ENCODE results near the gene ECSCR.
A peak's percentile ranks its signal among the peaks of the same experiment; 100 is the strongest.

Gene ECSCR

DNA sequence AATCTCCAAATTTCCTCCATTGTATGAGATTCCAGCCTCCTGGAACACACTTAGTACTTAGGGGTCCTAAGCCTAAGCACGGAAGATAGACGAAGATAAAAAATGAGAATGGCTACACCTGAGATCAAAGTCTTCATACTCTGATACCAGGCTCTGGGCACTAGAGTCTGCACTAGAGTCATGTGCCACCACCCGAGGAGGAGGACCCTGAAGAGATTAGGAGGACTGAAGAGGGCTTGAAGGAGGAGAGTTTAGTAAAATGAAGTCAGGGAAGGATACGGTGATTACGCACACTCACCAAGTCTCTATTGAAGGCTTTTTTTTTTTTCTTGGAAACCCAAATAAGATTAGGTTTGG, 58.1 kb downstream of the ECSCR start:
- H3K4me3 ChIP-seq (ENCODE audit: low read depth in 1 of 2, low read length in 2 of 2): peak overlapping the region; percentile 66 to 77
- peaks cover 5 to 12% of the 10 kb centered on the region in 2 donors for H3K4me1 ChIP-seq (ENCODE audit: control insufficient read depth in 1 of 2, insufficient read depth in 2 of 2, low read length in 2 of 2)
- H3K9me3 ChIP-seq (ENCODE audit: control insufficient read depth in 1 of 2, low read length in 2 of 2): no peaks in the 10 kb centered on the region
- peaks cover 0 to 4% of the 10 kb centered on the region in 2 donors for H3K36me3 ChIP-seq (ENCODE audit: control insufficient read depth in 1 of 2, insufficient read depth in 2 of 2, low read length in 2 of 2)
- no peaks in the 10 kb centered on the region for H3K27me3 ChIP-seq (ENCODE audit: low read depth, low read length)
- H3K27ac ChIP-seq (ENCODE audit: low read length): peak overlapping the region; percentile 87

GRCh38 chr5:139403787-139404483, 58.6 kb downstream of the ECSCR start, which contains the start of gene SPATA24:
SPATA24 (minus strand) TSS chr5:139404089; CDS start chr5:139404060, 29 bp downstream.
- peaks cover 0 to 4% of the 10 kb centered on the region in 2 donors for H3K36me3 ChIP-seq (ENCODE audit: control insufficient read depth in 1 of 2, insufficient read depth in 2 of 2, low read length in 2 of 2)
- H3K27me3 ChIP-seq (ENCODE audit: low read depth, low read length): no peaks in the 10 kb centered on the region
- peak within 1 kb of the TSS; percentile 87 for H3K27ac ChIP-seq (ENCODE audit: low read length)
- H3K4me1 ChIP-seq (ENCODE audit: control insufficient read depth in 1 of 2, insufficient read depth in 2 of 2, low read length in 2 of 2): peaks cover 5 to 12% of the 10 kb centered on the region in 2 donors
- peak within 1 kb of the TSS; percentile 66 to 77 for H3K4me3 ChIP-seq (ENCODE audit: low read depth in 1 of 2, low read length in 2 of 2)
- H3K9me3 ChIP-seq (ENCODE audit: control insufficient read depth in 1 of 2, low read length in 2 of 2): no peaks in the 10 kb centered on the region

DNA sequence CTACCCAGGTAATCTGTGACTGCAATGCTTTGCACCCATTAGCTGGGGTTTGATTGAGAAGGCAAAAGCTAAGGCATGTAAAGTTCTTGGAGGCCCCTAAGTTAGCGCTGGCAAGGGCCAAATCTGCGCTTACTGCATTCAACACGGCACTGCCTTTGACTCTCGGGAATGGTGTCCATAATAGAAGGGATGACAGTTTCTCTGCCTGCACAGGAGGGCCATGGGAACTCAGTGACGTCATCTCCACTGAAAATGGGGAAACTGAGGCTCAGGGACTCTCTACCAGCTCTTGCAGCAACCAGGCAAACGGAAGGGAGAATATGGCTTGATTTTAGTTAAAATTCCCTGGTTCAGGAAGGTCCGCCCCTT, 59.1 kb downstream of the ECSCR start:
- H3K4me3 ChIP-seq (ENCODE audit: low read depth in 1 of 2, low read length in 2 of 2): peak overlapping the region; percentile 66 to 77
- peak overlapping the region; percentile 87 for H3K27ac ChIP-seq (ENCODE audit: low read length)
- H3K27me3 ChIP-seq (ENCODE audit: low read depth, low read length): no peaks in the 10 kb centered on the region
- H3K36me3 ChIP-seq (ENCODE audit: control insufficient read depth in 1 of 2, insufficient read depth in 2 of 2, low read length in 2 of 2): peaks cover 0 to 4% of the 10 kb centered on the region in 2 donors
- peaks cover 5 to 12% of the 10 kb centered on the region in 2 donors for H3K4me1 ChIP-seq (ENCODE audit: control insufficient read depth in 1 of 2, insufficient read depth in 2 of 2, low read length in 2 of 2)
- no peaks in the 10 kb centered on the region for H3K9me3 ChIP-seq (ENCODE audit: control insufficient read depth in 1 of 2, low read length in 2 of 2)

DNA sequence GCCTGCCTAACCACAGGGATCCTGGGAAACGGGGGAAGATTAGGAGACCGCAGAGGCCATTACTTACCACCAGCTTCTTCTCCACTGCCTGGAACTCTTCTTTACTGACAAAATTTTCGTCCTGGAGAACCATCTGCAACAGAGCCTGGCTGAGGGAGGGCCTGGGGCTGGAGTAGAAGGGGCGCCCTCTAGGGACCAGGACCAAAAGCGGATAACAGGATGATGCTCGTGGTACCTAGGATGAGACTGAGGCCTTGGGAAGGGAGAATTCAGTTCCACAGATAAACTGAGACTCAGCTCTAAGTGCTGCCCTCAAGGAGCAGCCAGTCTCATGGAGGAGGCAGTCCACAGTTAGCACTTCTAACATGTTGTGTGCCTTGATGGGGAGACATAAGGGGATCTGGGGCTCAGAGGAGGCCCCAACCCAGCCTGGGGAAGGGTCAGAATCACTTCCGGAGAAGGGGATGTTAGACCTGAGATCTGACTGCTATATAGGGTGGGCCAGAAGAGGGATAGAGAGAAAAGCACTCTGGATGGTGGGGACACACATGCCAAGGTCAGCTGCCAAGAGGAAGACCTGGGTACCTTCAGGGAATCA, 59.9 kb downstream of the ECSCR start:
- Histone ChIP-seq H3K4me1 (ENCODE audit: control insufficient read depth in 1 of 2, insufficient read depth in 2 of 2, low read length in 2 of 2) (peaks cover 5 to 12% of the 10 kb centered on the region in 2 donors), H3K27me3 (ENCODE audit: low read depth, low read length) (no peaks in the 10 kb centered on the region), H3K4me3 (ENCODE audit: low read depth in 1 of 2, low read length in 2 of 2) (peak overlapping the region in 1 of 2 donors; percentile 77), H3K27ac (ENCODE audit: low read length) (no peak overlapping the region), H3K36me3 (ENCODE audit: control insufficient read depth in 1 of 2, insufficient read depth in 2 of 2, low read length in 2 of 2) (peaks cover 0 to 4% of the 10 kb centered on the region in 2 donors), H3K9me3 (ENCODE audit: control insufficient read depth in 1 of 2, low read length in 2 of 2) (no peaks in the 10 kb centered on the region)

GRCh38 chr5:139401546-139401945, 61.0 kb downstream of the ECSCR start:
- H3K27ac ChIP-seq (ENCODE audit: low read length): no peak overlapping the region
- H3K4me1 ChIP-seq (ENCODE audit: control insufficient read depth in 1 of 2, insufficient read depth in 2 of 2, low read length in 2 of 2): peaks cover 5 to 12% of the 10 kb centered on the region in 2 donors
- no peak overlapping the region for H3K4me3 ChIP-seq (ENCODE audit: low read depth in 1 of 2, low read length in 2 of 2)
- no peaks in the 10 kb centered on the region for H3K9me3 ChIP-seq (ENCODE audit: control insufficient read depth in 1 of 2, low read length in 2 of 2)
- H3K27me3 ChIP-seq (ENCODE audit: low read depth, low read length): no peaks in the 10 kb centered on the region
- H3K36me3 ChIP-seq (ENCODE audit: control insufficient read depth in 1 of 2, insufficient read depth in 2 of 2, low read length in 2 of 2): peaks cover 0 to 4% of the 10 kb centered on the region in 2 donors

DNA sequence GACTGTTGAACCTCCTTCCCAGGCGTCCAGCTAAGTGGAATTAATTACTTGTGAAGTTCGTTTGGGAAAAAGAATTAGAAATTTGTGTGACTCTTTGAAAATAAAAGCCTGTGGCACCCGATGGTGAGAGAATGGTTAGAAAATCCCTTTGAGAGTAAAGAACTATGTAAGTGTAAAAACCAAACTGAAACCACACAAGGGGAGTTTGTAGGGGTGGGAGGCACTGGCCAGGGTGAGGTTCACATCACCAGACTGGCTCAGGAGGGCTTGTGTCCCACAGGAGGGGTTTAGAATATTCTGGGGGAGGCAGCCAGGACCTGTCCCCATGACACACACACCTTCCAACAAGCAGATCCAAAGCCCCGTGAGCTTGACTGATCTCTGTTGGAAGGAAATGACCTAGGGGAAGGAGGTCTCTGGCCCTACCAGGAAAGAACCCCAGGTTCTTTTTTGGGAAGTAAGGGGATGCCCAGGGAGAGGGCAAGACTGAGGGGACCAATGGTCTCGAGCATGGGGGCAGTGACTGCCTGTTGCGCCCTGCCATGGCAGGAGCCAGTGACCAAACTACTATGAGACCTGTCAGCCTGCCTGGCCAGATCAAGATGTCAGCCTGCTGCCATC, 62.9 kb downstream of the ECSCR start:
- H3K9me3 ChIP-seq (ENCODE audit: control insufficient read depth in 1 of 2, low read length in 2 of 2): no peaks in the 10 kb centered on the region
- no peaks in the 10 kb centered on the region for H3K27me3 ChIP-seq (ENCODE audit: low read depth, low read length)
- H3K4me3 ChIP-seq (ENCODE audit: low read depth in 1 of 2, low read length in 2 of 2): no peak overlapping the region
- H3K27ac ChIP-seq (ENCODE audit: low read length): no peak overlapping the region
- peaks cover 3 to 20% of the 10 kb centered on the region in 2 donors for H3K4me1 ChIP-seq (ENCODE audit: control insufficient read depth in 1 of 2, insufficient read depth in 2 of 2, low read length in 2 of 2)
- peaks cover 0 to 4% of the 10 kb centered on the region in 2 donors for H3K36me3 ChIP-seq (ENCODE audit: control insufficient read depth in 1 of 2, insufficient read depth in 2 of 2, low read length in 2 of 2)
